Esophagus squamous epithelium (tissue), 4 donors: ENCODE results near the gene RPE65.
"Not testable (repeated sequence)": the region's sequence is repeated elsewhere in the genome, so short reads cannot be mapped to it uniquely, and the experiment has no call there.

Experiments
- POLR2A ChIP-seq, 4 donors: fragments of 450-650 bp; IDR thresholded peaks; one replicate each; pipeline ENCODE4 v1.6.1; 2017; ENCODE audit warnings: antibody characterized with exemption in 4 of 4, mild to moderate bottlenecking in 4 of 4, moderate library complexity in 3 of 4
- TF ChIP-seq, protein P1 (sequence below), 6 experiments: fragments of 450-650 bp in 4 of 6; fragments of 200-600 bp in 2 of 6; sonication (generic) in 2 of 6; IDR thresholded peaks; one replicate each; pipeline ENCODE4 v1.5.1; 2016 to 2019; ENCODE audit warnings: antibody characterized with exemption in 6 of 6, mild to moderate bottlenecking in 4 of 6, moderate library complexity in 4 of 6

DNA sequence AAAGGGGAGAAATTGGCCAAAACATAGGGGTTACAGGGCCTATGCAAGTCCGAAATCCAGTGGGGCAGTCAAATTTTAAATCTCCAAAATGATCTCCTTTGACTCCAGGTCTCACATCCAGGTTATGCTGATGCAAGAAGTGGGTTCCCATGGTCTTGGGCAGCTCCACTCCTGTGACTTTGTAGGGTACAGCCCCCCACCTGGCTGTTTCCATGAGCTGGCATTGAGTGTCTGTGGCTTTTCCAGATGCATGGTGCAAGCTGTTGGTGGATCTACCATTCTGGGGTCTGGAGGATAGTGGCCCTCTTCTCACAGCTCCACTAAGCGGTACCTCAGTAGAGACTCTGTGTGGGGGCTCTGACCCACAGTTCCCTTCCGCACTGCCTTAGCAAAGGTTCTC, 54.2 kb downstream of the RPE65 start:
- TF ChIP-seq, protein P1, sequence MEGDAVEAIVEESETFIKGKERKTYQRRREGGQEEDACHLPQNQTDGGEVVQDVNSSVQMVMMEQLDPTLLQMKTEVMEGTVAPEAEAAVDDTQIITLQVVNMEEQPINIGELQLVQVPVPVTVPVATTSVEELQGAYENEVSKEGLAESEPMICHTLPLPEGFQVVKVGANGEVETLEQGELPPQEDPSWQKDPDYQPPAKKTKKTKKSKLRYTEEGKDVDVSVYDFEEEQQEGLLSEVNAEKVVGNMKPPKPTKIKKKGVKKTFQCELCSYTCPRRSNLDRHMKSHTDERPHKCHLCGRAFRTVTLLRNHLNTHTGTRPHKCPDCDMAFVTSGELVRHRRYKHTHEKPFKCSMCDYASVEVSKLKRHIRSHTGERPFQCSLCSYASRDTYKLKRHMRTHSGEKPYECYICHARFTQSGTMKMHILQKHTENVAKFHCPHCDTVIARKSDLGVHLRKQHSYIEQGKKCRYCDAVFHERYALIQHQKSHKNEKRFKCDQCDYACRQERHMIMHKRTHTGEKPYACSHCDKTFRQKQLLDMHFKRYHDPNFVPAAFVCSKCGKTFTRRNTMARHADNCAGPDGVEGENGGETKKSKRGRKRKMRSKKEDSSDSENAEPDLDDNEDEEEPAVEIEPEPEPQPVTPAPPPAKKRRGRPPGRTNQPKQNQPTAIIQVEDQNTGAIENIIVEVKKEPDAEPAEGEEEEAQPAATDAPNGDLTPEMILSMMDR (IDR thresholded peaks at IDR 0.05), result not testable (repeated sequence)
- TF ChIP-seq POLR2A (IDR thresholded peaks at IDR 0.05), result not testable (repeated sequence)
